PC-9 (cell line): ENCODE results near the gene FERMT1. TPM values are rescaled to one million over a fixed set of nuclear protein-coding genes. Genes with fewer than 3 reads are reported as not detected.

Source experiments
- BruUV-seq: library from RNA; stranded (reverse); fragments of 400-500 nt; replicated peaks from 2 replicates; lab custom pipeline; 2021; lab: Mats Ljungman, UMichigan
- CTCF ChIA-PET: fragments of 300-600 bp; sonication (Branson Sonifier 250); formaldehyde crosslinking; loops from one replicate; lab custom pipeline; 2022; ENCODE audit warnings: antibody characterized with exemption; lab: Charles Lee
- POLR2A ChIA-PET: fragments of 300-600 bp; sonication (Branson Sonifier 250); formaldehyde crosslinking; loops from one replicate; lab custom pipeline; 2022; ENCODE audit warnings: antibody characterized with exemption; ENCODE audit not compliant: unreplicated experiment; lab: Charles Lee
- DNase-seq, 2 experiments: peaks; one replicate each; pipeline versions ENCODE4 v3.0.0 to v3.0.0-alpha.2; 2015 to 2022; ENCODE audit warnings: mixed read lengths in 1 of 2
- H2AFZ ChIP-seq: fragments of 200-600 bp; sonication (generic); 2 replicates; pipeline ENCODE4 v1.8.1; 2017; ENCODE audit warnings: antibody characterized with exemption
- H3F3A ChIP-seq: fragments of 200-600 bp; sonication (generic); 2 replicates; pipeline ENCODE4 v1.8.1; 2017; ENCODE audit warnings: antibody characterized with exemption, mild to moderate bottlenecking, low read depth; ENCODE audit not compliant: insufficient read depth
- H3K27ac ChIP-seq: fragments of 200-600 bp; sonication (generic); 2 replicates; pipeline ENCODE4 v1.6.1; 2016; ENCODE audit warnings: mixed run types
- H3K27me3 ChIP-seq: fragments of 200-600 bp; sonication (generic); 2 replicates; pipeline ENCODE4 v1.6.1; 2016; ENCODE audit warnings: low read depth, mixed run types; ENCODE audit not compliant: insufficient read depth
- H3K36me3 ChIP-seq: fragments of 200-600 bp; sonication (generic); 2 replicates; pipeline ENCODE4 v1.6.1; 2016; ENCODE audit warnings: low read depth, mixed run types
- H3K4me1 ChIP-seq: fragments of 200-600 bp; sonication (generic); replicated peaks from 2 replicates; pipeline ENCODE4 v1.6.1; 2016; ENCODE audit warnings: mixed run types; ENCODE audit not compliant: insufficient read depth
- H3K4me2 ChIP-seq: fragments of 200-600 bp; sonication (generic); 2 replicates; pipeline ENCODE4 v1.6.1; 2017; ENCODE audit warnings: mixed run types
- H3K4me3 ChIP-seq: fragments of 200-600 bp; sonication (generic); 2 replicates; pipeline ENCODE4 v1.6.1; 2016; ENCODE audit warnings: mixed run types
- H3K79me2 ChIP-seq: fragments of 200-600 bp; sonication (generic); 2 replicates; pipeline ENCODE4 v1.6.1; 2017; ENCODE audit warnings: low read depth, mixed run types
- H3K9me2 ChIP-seq: fragments of 200-600 bp; sonication (generic); 2 replicates; pipeline ENCODE4 v1.8.1; 2017; ENCODE audit warnings: mild to moderate bottlenecking; ENCODE audit not compliant: insufficient read depth
- H3K9me3 ChIP-seq: fragments of 200-600 bp; sonication (generic); 2 replicates; pipeline ENCODE4 v1.8.1; 2016; ENCODE audit warnings: low read depth; ENCODE audit not compliant: insufficient read depth
- H4K20me1 ChIP-seq: fragments of 200-600 bp; sonication (generic); 2 replicates; pipeline ENCODE4 v1.8.1; 2017; ENCODE audit not compliant: insufficient read depth
- EZH2 ChIP-seq: fragments of 200-600 bp; sonication (generic); IDR thresholded peaks from 2 replicates; pipeline ENCODE4 v1.8.0; 2017; ENCODE audit warnings: antibody characterized with exemption, low read depth
- intact Hi-C: fragments of 100-400 bp; cut with micrococcal nuclease; formaldehyde crosslinking; loops from one replicate; pipeline ENCODE4 v1.10.0; 2022; ENCODE audit not compliant: unreplicated experiment
- total RNA-seq: library from RNA; stranded (reverse); gene quantifications from 2 replicates; pipeline ENCODE4 v1.2.3, GENCODE V29; 2021
- TF ChIP-seq, protein P1 (sequence below): fragments of 200-600 bp; sonication (generic); conservative IDR thresholded peaks from 2 replicates; pipeline ENCODE4 v1.6.1; 2017; ENCODE audit warnings: mixed run types, antibody characterized with exemption, mild to moderate bottlenecking, moderate library complexity

Gene FERMT1
- total RNA-seq, 1 experiment from 2014 or later, result 20.6 TPM

DNA sequence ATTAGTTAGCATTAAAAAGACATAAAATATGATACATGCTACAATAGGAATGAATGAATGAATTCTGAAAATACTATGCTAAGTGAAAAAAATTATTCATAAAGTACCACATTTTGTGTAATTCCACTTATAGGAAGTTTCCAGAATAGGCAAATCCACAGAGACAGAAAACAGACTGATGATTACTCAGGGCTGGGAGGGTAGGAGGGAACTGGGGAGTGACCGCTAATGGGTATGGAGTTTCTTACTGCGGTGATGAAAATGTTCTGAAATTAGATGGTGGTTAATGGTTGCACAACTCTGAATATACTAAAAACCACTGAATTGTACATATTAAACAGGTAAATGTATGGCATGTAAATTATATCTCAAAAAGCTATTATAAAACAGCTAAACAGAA lies 22.6 kb downstream of the FERMT1 start:
- peaks cover 16% of the 10 kb centered on the region; the same call in 1 of the 2 replicates for H3K36me3 ChIP-seq
- no peaks in the 10 kb centered on the region for H3K79me2 ChIP-seq
- no peak overlapping the region for H3K4me2 ChIP-seq
- H3K4me3 ChIP-seq, result no peak overlapping the region
- BruUV-seq, result no TSS peak
- ChIA-PET POLR2A (no interaction called here), CTCF (no interaction called here)
- no peak for DNase-seq
- H3K9me2 ChIP-seq, result no peaks in the 10 kb centered on the region
- H2AFZ ChIP-seq, result no peak overlapping the region
- H3K27ac ChIP-seq, result no peak overlapping the region
- H3K9me3 ChIP-seq, result no peaks in the 10 kb centered on the region
- H3K4me1 ChIP-seq, result no peaks in the 10 kb centered on the region
- H3K27me3 ChIP-seq, result no peaks in the 10 kb centered on the region
- no peaks in the 10 kb centered on the region for H4K20me1 ChIP-seq
- intact Hi-C loops, result no loop called here
- H3F3A ChIP-seq, result 0 out of 2 replicates have a peak, but pooled peaks cover 6% of the 10 kb centered on the region
- no peak for TF ChIP-seq EZH2
- TF ChIP-seq, protein P1, sequence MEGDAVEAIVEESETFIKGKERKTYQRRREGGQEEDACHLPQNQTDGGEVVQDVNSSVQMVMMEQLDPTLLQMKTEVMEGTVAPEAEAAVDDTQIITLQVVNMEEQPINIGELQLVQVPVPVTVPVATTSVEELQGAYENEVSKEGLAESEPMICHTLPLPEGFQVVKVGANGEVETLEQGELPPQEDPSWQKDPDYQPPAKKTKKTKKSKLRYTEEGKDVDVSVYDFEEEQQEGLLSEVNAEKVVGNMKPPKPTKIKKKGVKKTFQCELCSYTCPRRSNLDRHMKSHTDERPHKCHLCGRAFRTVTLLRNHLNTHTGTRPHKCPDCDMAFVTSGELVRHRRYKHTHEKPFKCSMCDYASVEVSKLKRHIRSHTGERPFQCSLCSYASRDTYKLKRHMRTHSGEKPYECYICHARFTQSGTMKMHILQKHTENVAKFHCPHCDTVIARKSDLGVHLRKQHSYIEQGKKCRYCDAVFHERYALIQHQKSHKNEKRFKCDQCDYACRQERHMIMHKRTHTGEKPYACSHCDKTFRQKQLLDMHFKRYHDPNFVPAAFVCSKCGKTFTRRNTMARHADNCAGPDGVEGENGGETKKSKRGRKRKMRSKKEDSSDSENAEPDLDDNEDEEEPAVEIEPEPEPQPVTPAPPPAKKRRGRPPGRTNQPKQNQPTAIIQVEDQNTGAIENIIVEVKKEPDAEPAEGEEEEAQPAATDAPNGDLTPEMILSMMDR, result no peak

DNA sequence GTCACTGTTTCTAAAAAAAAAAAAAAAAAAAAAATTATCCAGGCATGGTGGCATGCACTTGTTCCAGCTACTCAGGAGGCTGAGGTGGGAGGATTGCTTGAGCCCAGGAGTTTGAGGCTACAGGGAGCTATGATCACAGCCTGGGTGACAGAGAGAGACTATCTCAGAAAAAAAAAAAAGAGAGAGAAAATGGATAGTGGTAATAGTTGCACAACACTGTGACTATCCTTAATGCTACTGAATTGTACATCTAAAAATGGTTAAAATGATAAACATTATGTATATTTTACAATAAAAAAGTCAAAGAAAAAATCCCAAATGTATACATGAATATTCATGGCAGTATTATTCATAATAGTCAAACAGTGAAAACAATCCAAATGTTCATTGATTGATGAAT lies 23.0 kb downstream of the FERMT1 start:
- BruUV-seq, result no TSS peak
- H3F3A ChIP-seq, result 0 out of 2 replicates have a peak, but pooled peaks cover 6% of the 10 kb centered on the region
- no peak overlapping the region for H3K4me3 ChIP-seq
- ChIA-PET CTCF (interaction anchor here (0.6 kb wide), 1 partner anchor 201 kb away, joined by 3 read pairs; no protein-coding TSS in a partner anchor), POLR2A (no interaction called here)
- no peaks in the 10 kb centered on the region for H3K27me3 ChIP-seq
- no peak for DNase-seq
- peaks cover 16% of the 10 kb centered on the region for H3K36me3 ChIP-seq
- no peaks in the 10 kb centered on the region for H3K9me2 ChIP-seq
- intact Hi-C loops, result no loop called here
- TF ChIP-seq, protein P1, result no peak
- no peak for TF ChIP-seq EZH2
- H3K4me2 ChIP-seq, result no peak overlapping the region
- no peak overlapping the region for H2AFZ ChIP-seq
- H3K4me1 ChIP-seq, result no peaks in the 10 kb centered on the region
- no peaks in the 10 kb centered on the region for H4K20me1 ChIP-seq
- no peaks in the 10 kb centered on the region for H3K9me3 ChIP-seq
- no peaks in the 10 kb centered on the region for H3K79me2 ChIP-seq
- no peak overlapping the region for H3K27ac ChIP-seq

DNA sequence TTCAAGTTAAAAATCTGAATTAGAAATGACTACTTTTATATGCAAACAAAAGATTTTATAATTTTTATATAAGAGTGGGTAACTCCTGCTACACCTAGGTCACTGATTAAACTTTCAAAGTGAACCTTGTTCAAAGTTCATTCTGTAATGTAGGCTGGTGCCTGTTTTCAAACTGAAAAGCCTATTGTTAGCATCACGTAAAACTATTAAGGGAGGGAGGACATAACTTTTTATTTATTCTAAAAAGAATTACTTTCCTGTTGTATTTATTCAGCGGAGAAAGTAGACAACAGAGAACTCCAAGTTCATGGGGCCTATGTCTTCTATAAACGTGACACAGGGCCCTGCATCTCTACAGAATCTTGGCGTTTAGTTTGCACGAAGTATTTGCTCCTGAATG lies 27.4 kb downstream of the FERMT1 start:
- ChIA-PET POLR2A (no interaction called here), CTCF (no interaction called here)
- no TSS peak for BruUV-seq
- Histone ChIP-seq H2AFZ (no peak overlapping the region), H3K9me3 (no peaks in the 10 kb centered on the region), H3K27ac (no peak overlapping the region), H4K20me1 (no peaks in the 10 kb centered on the region), H3F3A (no peaks in the 10 kb centered on the region), H3K36me3 (peaks cover 13% of the 10 kb centered on the region), H3K9me2 (no peaks in the 10 kb centered on the region), H3K4me1 (no peaks in the 10 kb centered on the region), H3K27me3 (no peaks in the 10 kb centered on the region), H3K79me2 (no peaks in the 10 kb centered on the region), H3K4me2 (no peak overlapping the region), H3K4me3 (no peak overlapping the region)
- no peak for TF ChIP-seq EZH2
- TF ChIP-seq, protein P1, result no peak
- DNase-seq, result no peak
- intact Hi-C loops, result no loop called here
